ENCODE data around the gene RIT2. TPM values are rescaled to one million over a fixed set of nuclear protein-coding genes. Genes with fewer than 3 reads are reported as not detected.

Gene RIT2
- total RNA-seq, 1 experiment from 2014 or later: not detected

DNA sequence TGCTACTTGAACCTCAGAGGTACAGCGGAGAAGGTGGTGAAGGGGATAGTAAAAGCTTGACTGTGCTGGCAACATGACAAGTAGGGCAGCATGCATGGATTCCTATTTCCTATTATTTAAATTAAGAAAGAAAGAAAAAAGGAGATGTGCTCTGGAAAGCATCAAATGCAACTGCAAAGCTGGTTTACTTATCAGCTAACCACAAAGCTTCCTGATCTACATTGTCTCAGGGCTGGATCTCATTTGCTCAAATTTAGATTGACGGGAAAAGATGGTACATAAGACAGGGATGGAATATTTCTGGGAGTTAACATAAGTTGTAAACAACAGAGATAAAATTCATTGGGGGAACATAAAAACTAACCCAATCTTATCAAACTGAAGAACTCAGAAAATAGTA, 178.0 kb downstream of the RIT2 start:
- BruUV-seq (replicated peaks): no TSS peak
- Histone ChIP-seq H4K20me1 (ENCODE audit: insufficient read depth) (no peaks in the 10 kb centered on the region), H3K36me3 (ENCODE audit: low read depth) (no peaks in the 10 kb centered on the region), H3K4me3 (no peak overlapping the region), H3K27me3 (ENCODE audit: insufficient read depth, low read depth) (no peaks in the 10 kb centered on the region), H3K79me2 (ENCODE audit: low read depth) (no peaks in the 10 kb centered on the region), H3K9me2 (ENCODE audit: insufficient read depth) (no peaks in the 10 kb centered on the region), H3K27ac (no peak overlapping the region), H3F3A (ENCODE audit: insufficient read depth, low read depth) (no peaks in the 10 kb centered on the region), H3K4me1 (replicated peaks; ENCODE audit: insufficient read depth) (no peaks in the 10 kb centered on the region), H3K4me2 (no peak overlapping the region), H2AFZ (no peak overlapping the region), H3K9me3 (ENCODE audit: insufficient read depth, low read depth) (no peaks in the 10 kb centered on the region)
- ChIA-PET POLR2A (ENCODE audit: unreplicated experiment) (no interaction called here), CTCF (no interaction called here)
- intact Hi-C loops (cut with micrococcal nuclease; ENCODE audit: unreplicated experiment): no loop called here
- DNase-seq: no peak
- TF ChIP-seq, protein P1, sequence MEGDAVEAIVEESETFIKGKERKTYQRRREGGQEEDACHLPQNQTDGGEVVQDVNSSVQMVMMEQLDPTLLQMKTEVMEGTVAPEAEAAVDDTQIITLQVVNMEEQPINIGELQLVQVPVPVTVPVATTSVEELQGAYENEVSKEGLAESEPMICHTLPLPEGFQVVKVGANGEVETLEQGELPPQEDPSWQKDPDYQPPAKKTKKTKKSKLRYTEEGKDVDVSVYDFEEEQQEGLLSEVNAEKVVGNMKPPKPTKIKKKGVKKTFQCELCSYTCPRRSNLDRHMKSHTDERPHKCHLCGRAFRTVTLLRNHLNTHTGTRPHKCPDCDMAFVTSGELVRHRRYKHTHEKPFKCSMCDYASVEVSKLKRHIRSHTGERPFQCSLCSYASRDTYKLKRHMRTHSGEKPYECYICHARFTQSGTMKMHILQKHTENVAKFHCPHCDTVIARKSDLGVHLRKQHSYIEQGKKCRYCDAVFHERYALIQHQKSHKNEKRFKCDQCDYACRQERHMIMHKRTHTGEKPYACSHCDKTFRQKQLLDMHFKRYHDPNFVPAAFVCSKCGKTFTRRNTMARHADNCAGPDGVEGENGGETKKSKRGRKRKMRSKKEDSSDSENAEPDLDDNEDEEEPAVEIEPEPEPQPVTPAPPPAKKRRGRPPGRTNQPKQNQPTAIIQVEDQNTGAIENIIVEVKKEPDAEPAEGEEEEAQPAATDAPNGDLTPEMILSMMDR (conservative IDR thresholded peaks at IDR 0.05): no peak
- no peak for TF ChIP-seq EZH2 (IDR thresholded peaks at IDR 0.05; ENCODE audit: low read depth)

DNA sequence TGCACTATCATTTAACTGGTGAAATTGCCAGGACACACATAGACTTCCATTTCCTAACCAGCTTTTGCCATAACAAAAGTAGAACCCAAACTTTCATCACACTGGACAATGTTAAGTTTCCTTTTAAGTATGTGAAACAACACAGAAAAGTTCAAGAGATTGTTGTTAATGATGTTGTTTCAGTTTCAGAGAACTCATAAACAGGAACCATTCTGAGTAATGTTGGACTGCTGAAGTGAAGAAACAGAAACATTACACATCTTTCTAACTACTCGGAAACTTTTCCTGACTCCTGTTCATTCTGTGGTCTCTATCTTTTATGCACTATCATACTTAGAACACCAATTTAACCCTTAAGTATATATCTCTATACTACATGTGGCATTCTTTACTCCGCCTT, 179.2 kb downstream of the RIT2 start:
- H3K9me3 ChIP-seq (ENCODE audit: insufficient read depth, low read depth): no peaks in the 10 kb centered on the region
- no peak overlapping the region for H3K4me2 ChIP-seq
- no peaks in the 10 kb centered on the region for H3K27me3 ChIP-seq (ENCODE audit: insufficient read depth, low read depth)
- DNase-seq: no peak
- CTCF ChIA-PET: no interaction called here
- no peak overlapping the region for H3K27ac ChIP-seq
- H3F3A ChIP-seq (ENCODE audit: insufficient read depth, low read depth): no peaks in the 10 kb centered on the region
- H3K9me2 ChIP-seq (ENCODE audit: insufficient read depth): no peaks in the 10 kb centered on the region
- no peak overlapping the region for H3K4me3 ChIP-seq
- POLR2A ChIA-PET (ENCODE audit: unreplicated experiment): no interaction called here
- H2AFZ ChIP-seq: no peak overlapping the region
- no peaks in the 10 kb centered on the region for H4K20me1 ChIP-seq (ENCODE audit: insufficient read depth)
- no peaks in the 10 kb centered on the region for H3K36me3 ChIP-seq (ENCODE audit: low read depth)
- intact Hi-C loops (cut with micrococcal nuclease; ENCODE audit: unreplicated experiment): no loop called here
- H3K4me1 ChIP-seq (replicated peaks; ENCODE audit: insufficient read depth): no peaks in the 10 kb centered on the region
- TF ChIP-seq, protein P1 (conservative IDR thresholded peaks at IDR 0.05): no peak
- no peak for TF ChIP-seq EZH2 (IDR thresholded peaks at IDR 0.05; ENCODE audit: low read depth)
- H3K79me2 ChIP-seq (ENCODE audit: low read depth): no peaks in the 10 kb centered on the region
- BruUV-seq (replicated peaks): no TSS peak

DNA sequence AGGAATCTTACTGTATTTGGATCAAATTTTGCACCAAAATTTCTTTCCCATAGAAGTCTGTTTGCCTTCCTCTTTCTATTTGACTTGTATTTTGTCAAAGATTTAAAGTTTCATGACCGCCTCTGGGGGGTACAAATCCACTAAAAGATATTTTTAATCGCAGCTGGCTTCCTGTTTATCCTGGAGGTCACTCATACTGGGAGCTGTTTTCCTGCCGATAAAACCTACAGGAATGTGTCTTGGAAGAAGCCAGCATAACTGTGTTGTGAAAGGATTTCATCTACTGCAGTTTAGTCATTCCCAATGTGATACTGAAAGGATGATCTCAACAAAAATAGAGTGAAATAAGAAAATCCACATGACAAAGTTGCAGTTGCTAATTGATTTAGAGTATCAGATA, 184.0 kb downstream of the RIT2 start:
- Histone ChIP-seq H3K79me2 (ENCODE audit: low read depth) (no peaks in the 10 kb centered on the region), H3F3A (ENCODE audit: insufficient read depth, low read depth) (no peaks in the 10 kb centered on the region), H3K27me3 (ENCODE audit: insufficient read depth, low read depth) (no peaks in the 10 kb centered on the region), H3K4me2 (no peak overlapping the region), H4K20me1 (ENCODE audit: insufficient read depth) (no peaks in the 10 kb centered on the region), H3K27ac (no peak overlapping the region), H3K9me2 (ENCODE audit: insufficient read depth) (no peaks in the 10 kb centered on the region), H2AFZ (no peak overlapping the region), H3K36me3 (ENCODE audit: low read depth) (no peaks in the 10 kb centered on the region), H3K4me1 (replicated peaks; ENCODE audit: insufficient read depth) (no peaks in the 10 kb centered on the region), H3K9me3 (ENCODE audit: insufficient read depth, low read depth) (no peaks in the 10 kb centered on the region), H3K4me3 (no peak overlapping the region)
- POLR2A ChIA-PET (ENCODE audit: unreplicated experiment): no interaction called here
- intact Hi-C loops (cut with micrococcal nuclease; ENCODE audit: unreplicated experiment): no loop called here
- BruUV-seq (replicated peaks): no TSS peak
- TF ChIP-seq, protein P1 (conservative IDR thresholded peaks at IDR 0.05): no peak
- TF ChIP-seq EZH2 (IDR thresholded peaks at IDR 0.05; ENCODE audit: low read depth): no peak
- no peak for DNase-seq
- CTCF ChIA-PET: no interaction called here
